ENCODE results near the gene RBM23.
"Not testable (repeated sequence)": the region's sequence is repeated elsewhere in the genome, so short reads cannot be mapped to it uniquely, and the experiment has no call there.

RBM23 gene

GRCh38 chr14:22915886-22916521 lies 2.9 kb downstream of the RBM23 start:
- no peak for DNase-seq

GRCh38 chr14:22914836-22915235 lies 4.1 kb downstream of the RBM23 start:
- not testable (repeated sequence) for DNase-seq

- no peak for DNase-seq
These were observed 8.0 kb downstream of the RBM23 start for GRCh38 chr14:22910916-22911315.

- DNase-seq, result no peak
These were observed 10.3 kb downstream of the RBM23 start for GRCh38 chr14:22908601-22909000.

- DNase-seq, result no peak
These were observed 11.5 kb downstream of the RBM23 start for GRCh38 chr14:22907429-22907828.

- DNase-seq, result no peak
These were observed 12.9 kb downstream of the RBM23 start for GRCh38 chr14:22906073-22906472.

- DNase-seq, result no peak
These were observed 13.3 kb downstream of the RBM23 start for GRCh38 chr14:22905627-22906026.

- DNase-seq, result no peak
These were observed 15.2 kb downstream of the RBM23 start for GRCh38 chr14:22903742-22904087.

GRCh38 chr14:22901799-22902198 lies 17.1 kb downstream of the RBM23 start:
- DNase-seq, result no peak

GRCh38 chr14:22900081-22900799 lies 18.7 kb downstream of the RBM23 start:
- DNase-seq, result peak; percentile 71

- no peak for DNase-seq
These were observed 20.5 kb downstream of the RBM23 start for GRCh38 chr14:22898302-22899090.

GRCh38 chr14:22897357-22897756 lies 21.6 kb downstream of the RBM23 start:
- no peak for DNase-seq

- no peak for DNase-seq
These were observed 22.2 kb downstream of the RBM23 start for GRCh38 chr14:22896760-22897159.

GRCh38 chr14:22896356-22896755 lies 22.6 kb downstream of the RBM23 start:
- no peak for DNase-seq

GRCh38 chr14:22895402-22895801 lies 23.5 kb downstream of the RBM23 start:
- DNase-seq, result no peak

- no peak for DNase-seq
These were observed 25.2 kb downstream of the RBM23 start for GRCh38 chr14:22893706-22894105.

- DNase-seq, result no peak
These were observed 26.5 kb downstream of the RBM23 start for GRCh38 chr14:22892488-22892887.

GRCh38 chr14:22890416-22890815 lies 28.5 kb downstream of the RBM23 start:
- DNase-seq, result no peak

- DNase-seq, result no peak
These were observed 30.3 kb downstream of the RBM23 start for GRCh38 chr14:22888662-22889061.

GRCh38 chr14:22887990-22888378 lies 31.0 kb downstream of the RBM23 start:
- no peak for DNase-seq

- peak; percentile 68 for DNase-seq
These were observed 31.5 kb downstream of the RBM23 start for GRCh38 chr14:22887260-22887989.

- DNase-seq, result peak; percentile 83
These were observed 32.3 kb downstream of the RBM23 start for GRCh38 chr14:22886500-22887259.

GRCh38 chr14:22885975-22886374 lies 33.0 kb downstream of the RBM23 start:
- no peak for DNase-seq
